ENCODE measurements around the gene FBXL7.

FBXL7 gene

GRCh38 chr5:15794052-15794985 is 294.3 kb downstream of the FBXL7 start:
- TF ChIP-seq CTCF (IDR thresholded peaks at IDR 0.05; ENCODE audit: low read depth, low read length), result no peak
- no peak overlapping the region for H3K4me3 ChIP-seq (replicated peaks in 1 of 2; ENCODE audit: low read depth in 2 of 2, low read length in 2 of 2)
- peak; percentile 53 for DNase-seq (ENCODE audit: low read depth in 2 of 2)

- no peak overlapping the region for H3K4me3 ChIP-seq (replicated peaks in 1 of 2; ENCODE audit: low read depth in 2 of 2, low read length in 2 of 2)
- no peak for TF ChIP-seq CTCF (IDR thresholded peaks at IDR 0.05; ENCODE audit: low read depth, low read length)
- no peak for DNase-seq (ENCODE audit: low read depth in 2 of 2)
Observed at GRCh38 chr5:15796096-15796495, 296.1 kb downstream of the FBXL7 start.

GRCh38 chr5:15796557-15796956 is 296.6 kb downstream of the FBXL7 start:
- DNase-seq (ENCODE audit: low read depth in 2 of 2), result no peak
- no peak for TF ChIP-seq CTCF (IDR thresholded peaks at IDR 0.05; ENCODE audit: low read depth, low read length)
- H3K4me3 ChIP-seq (replicated peaks in 1 of 2; ENCODE audit: low read depth in 2 of 2, low read length in 2 of 2), result no peak overlapping the region

GRCh38 chr5:15797116-15797515 is 297.1 kb downstream of the FBXL7 start:
- no peak for TF ChIP-seq CTCF (IDR thresholded peaks at IDR 0.05; ENCODE audit: low read depth, low read length)
- H3K4me3 ChIP-seq (replicated peaks in 1 of 2; ENCODE audit: low read depth in 2 of 2, low read length in 2 of 2), result no peak overlapping the region
- no peak for DNase-seq (ENCODE audit: low read depth in 2 of 2)

- DNase-seq (ENCODE audit: low read depth in 2 of 2), result peak; percentile 22 to 33
- TF ChIP-seq CTCF (IDR thresholded peaks at IDR 0.05; ENCODE audit: low read depth, low read length), result no peak
- H3K4me3 ChIP-seq (replicated peaks in 1 of 2; ENCODE audit: low read depth in 2 of 2, low read length in 2 of 2), result no peak overlapping the region
Observed at GRCh38 chr5:15798006-15798405, 298.0 kb downstream of the FBXL7 start.

- no peak for TF ChIP-seq CTCF (IDR thresholded peaks at IDR 0.05; ENCODE audit: low read depth, low read length)
- no peak for DNase-seq (ENCODE audit: low read depth in 2 of 2)
- H3K4me3 ChIP-seq (replicated peaks in 1 of 2; ENCODE audit: low read depth in 2 of 2, low read length in 2 of 2), result no peak overlapping the region
Observed at GRCh38 chr5:15799014-15799413, 299.0 kb downstream of the FBXL7 start.
